Measurements from ENCODE around the gene SGF29. TPM values are rescaled to one million over a fixed set of nuclear protein-coding genes. Genes with fewer than 3 reads are reported as not detected.
"Not testable (repeated sequence)": the region's sequence is repeated elsewhere in the genome, so short reads cannot be mapped to it uniquely, and the experiment has no call there.

SGF29 gene
- total and polyA plus RNA-seq, 2 of the 4 experiments (the other 2 are of a cell fraction) = 4.3 to 7.7 TPM

DNA sequence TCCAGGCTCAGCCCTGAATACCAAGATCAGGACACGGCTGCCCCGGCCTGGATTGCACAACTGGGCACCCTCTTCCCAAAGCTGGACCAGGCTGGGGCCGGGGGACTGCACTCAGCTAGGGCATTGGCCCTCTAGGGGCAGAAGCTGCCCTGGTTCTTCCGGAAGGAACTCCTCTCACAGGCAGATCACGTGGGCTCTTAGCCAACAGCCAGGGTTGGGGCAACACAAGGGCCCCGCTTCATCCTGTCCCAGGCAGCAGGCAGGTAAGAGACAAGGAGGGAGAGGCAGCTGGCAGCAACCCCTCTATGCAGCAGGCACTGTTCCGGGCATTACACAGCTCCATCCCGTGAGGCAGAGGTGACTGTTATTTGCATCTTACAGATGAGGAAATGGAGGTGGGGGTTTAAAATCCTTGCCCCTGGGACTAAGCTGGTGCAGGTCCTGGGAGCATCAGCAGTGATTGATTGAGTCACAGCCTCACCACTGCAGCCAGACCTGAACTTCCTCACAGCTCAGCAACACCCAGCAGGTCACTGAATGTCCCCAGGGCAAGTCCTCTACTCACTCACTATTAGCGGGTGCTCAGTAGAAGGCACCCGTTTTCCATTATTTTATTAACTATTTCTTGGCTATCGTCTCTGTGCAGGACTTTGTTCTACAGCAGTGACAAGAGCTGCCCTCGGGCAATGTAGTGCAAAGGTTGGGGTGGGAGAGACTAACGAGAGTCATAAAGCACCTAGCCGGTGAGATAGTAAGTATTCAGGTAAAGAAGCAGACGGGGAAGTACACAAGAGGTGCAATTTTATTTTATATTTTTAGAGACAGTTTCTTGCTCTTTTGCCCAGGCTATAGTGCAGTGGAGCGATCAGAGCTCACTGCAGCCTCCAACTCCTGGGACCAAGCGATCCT is 45.9 kb downstream of the SGF29 start:
- CTCF ChIA-PET; BruUV-seq (replicated peaks); H3K4ac ChIP-seq (ENCODE audit: low read depth, low read length); H2AFZ ChIP-seq (replicated peaks; ENCODE audit: low read length, poor library complexity); H3K79me1 ChIP-seq (ENCODE audit: low read depth in 1 of 2, low read length in 2 of 2); H3K9ac ChIP-seq (ENCODE audit: low read depth, low read length); H2BK20ac ChIP-seq (ENCODE audit: low read depth, low read length); H3K18ac ChIP-seq (ENCODE audit: low read depth, low read length); dilution Hi-C loops (cut with HindIII; ENCODE audit: low sequenced_read_pairs, unreplicated experiment); H2AK5ac ChIP-seq (ENCODE audit: low read depth, low read length); DNase-seq; H3K9me3 ChIP-seq (ENCODE audit: control insufficient read depth, insufficient read depth, low read length); intact Hi-C loops (cut with micrococcal nuclease); H3K4me3 ChIP-seq (ENCODE audit: insufficient read depth, low read depth, low read length); H2AK9ac ChIP-seq (replicated peaks; ENCODE audit: low read depth, low read length, poor library complexity); H4K91ac ChIP-seq (ENCODE audit: insufficient read depth, low read depth, low read length); H2BK5ac ChIP-seq (ENCODE audit: low read depth, low read length, poor library complexity, severe bottlenecking); H2BK120ac ChIP-seq (ENCODE audit: low read depth, low read length); H4K20me1 ChIP-seq (ENCODE audit: insufficient read depth, low read length); H3K36me3 ChIP-seq (ENCODE audit: control insufficient read depth, insufficient read depth, low read length); H3K14ac ChIP-seq (replicated peaks; ENCODE audit: low read depth, low read length); H3K4me1 ChIP-seq (ENCODE audit: control insufficient read depth, insufficient read depth, low read length); H4K5ac ChIP-seq (ENCODE audit: low read depth, low read length); H2BK15ac ChIP-seq (ENCODE audit: low read depth, low read length); H4K8ac ChIP-seq (ENCODE audit: low read depth in 2 of 2, low read length in 2 of 2); POLR2A ChIA-PET (ENCODE audit: unreplicated experiment); H3K4me2 ChIP-seq (ENCODE audit: low read depth, low read length); H3K56ac ChIP-seq (ENCODE audit: extremely low read depth, insufficient read depth, low read length); H3K9me1 ChIP-seq (ENCODE audit: insufficient read depth, low read length); H3K23ac ChIP-seq (ENCODE audit: low read depth, low read length); H3K27ac ChIP-seq (ENCODE audit: insufficient read depth, low read length): not testable (repeated sequence)
- H3K27me3 ChIP-seq (ENCODE audit: control insufficient read depth, insufficient read depth, low read length) = peaks cover 21% of the 10 kb centered on the region
- in situ Hi-C loops (cut with MboI; ENCODE audit: low sequenced_read_pairs) = loop anchor here (10.0 kb wide), 1 partner anchor 305 kb away; the partner anchor contains the start of gene SBK1
- no CpG with 5 or more reads among the region's 17 CpGs for WGBS, 2 experiments (ENCODE audit: extremely low coverage in 2 of 2, insufficient read length in 1 of 2)
- ATAC-seq (ENCODE audit: low read depth) = peak; percentile 19; the same call in 1 of the 2 replicates

DNA sequence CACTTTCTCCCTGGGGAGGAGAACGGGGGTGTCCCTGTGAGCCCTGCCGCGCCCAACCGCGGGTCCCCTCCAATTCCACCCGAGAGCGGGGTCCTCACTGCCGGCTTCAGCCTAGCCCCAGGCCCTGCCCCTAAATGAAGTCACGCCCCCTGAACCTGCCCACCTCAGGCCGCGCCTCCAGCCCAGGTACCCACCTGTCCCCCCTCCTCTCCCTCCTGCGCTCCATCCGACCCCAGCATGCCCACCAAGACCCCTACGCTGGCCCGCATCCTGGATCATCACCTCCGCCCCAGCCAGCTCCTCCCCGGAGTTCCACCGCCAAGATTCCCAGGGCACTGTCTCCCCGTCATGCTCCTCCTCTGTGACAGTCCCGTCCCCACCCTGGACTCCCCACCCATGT is 47.2 kb downstream of the SGF29 start:
- H3K9ac ChIP-seq (ENCODE audit: low read depth, low read length); H4K5ac ChIP-seq (ENCODE audit: low read depth, low read length); H3K9me1 ChIP-seq (ENCODE audit: insufficient read depth, low read length); H2BK20ac ChIP-seq (ENCODE audit: low read depth, low read length); H4K20me1 ChIP-seq (ENCODE audit: insufficient read depth, low read length); H3K4me1 ChIP-seq (ENCODE audit: control insufficient read depth, insufficient read depth, low read length); H3K18ac ChIP-seq (ENCODE audit: low read depth, low read length); CTCF ChIA-PET; ATAC-seq (ENCODE audit: low read depth); intact Hi-C loops (cut with micrococcal nuclease); H3K27ac ChIP-seq (ENCODE audit: insufficient read depth, low read length); H2AK5ac ChIP-seq (ENCODE audit: low read depth, low read length); H2AK9ac ChIP-seq (replicated peaks; ENCODE audit: low read depth, low read length, poor library complexity); H3K56ac ChIP-seq (ENCODE audit: extremely low read depth, insufficient read depth, low read length); H3K4ac ChIP-seq (ENCODE audit: low read depth, low read length); H2BK120ac ChIP-seq (ENCODE audit: low read depth, low read length); H3K14ac ChIP-seq (replicated peaks; ENCODE audit: low read depth, low read length); H3K4me3 ChIP-seq (ENCODE audit: insufficient read depth, low read depth, low read length); POLR2A ChIA-PET (ENCODE audit: unreplicated experiment); H3K23ac ChIP-seq (ENCODE audit: low read depth, low read length); H3K4me2 ChIP-seq (ENCODE audit: low read depth, low read length); H2AFZ ChIP-seq (replicated peaks; ENCODE audit: low read length, poor library complexity); dilution Hi-C loops (cut with HindIII; ENCODE audit: low sequenced_read_pairs, unreplicated experiment); H2BK5ac ChIP-seq (ENCODE audit: low read depth, low read length, poor library complexity, severe bottlenecking); H3K79me1 ChIP-seq (ENCODE audit: low read depth in 1 of 2, low read length in 2 of 2); H2BK15ac ChIP-seq (ENCODE audit: low read depth, low read length); BruUV-seq (replicated peaks); H4K8ac ChIP-seq (ENCODE audit: low read depth in 2 of 2, low read length in 2 of 2); H3K9me3 ChIP-seq (ENCODE audit: control insufficient read depth, insufficient read depth, low read length); H3K36me3 ChIP-seq (ENCODE audit: control insufficient read depth, insufficient read depth, low read length); H4K91ac ChIP-seq (ENCODE audit: insufficient read depth, low read depth, low read length); DNase-seq: not testable (repeated sequence)
- in situ Hi-C loops (cut with MboI; ENCODE audit: low sequenced_read_pairs) = loop anchor here (10.0 kb wide), 1 partner anchor 306 kb away; the partner anchor contains the start of gene SBK1
- H3K27me3 ChIP-seq (ENCODE audit: control insufficient read depth, insufficient read depth, low read length) = peaks cover 25% of the 10 kb centered on the region
- WGBS, 2 experiments (ENCODE audit: extremely low coverage in 2 of 2, insufficient read length in 1 of 2) = no CpG with 5 or more reads among the region's 20 CpGs

All from IMR-90 (cell line).